ENCODE data around the gene IDE.

Gene IDE

DNA sequence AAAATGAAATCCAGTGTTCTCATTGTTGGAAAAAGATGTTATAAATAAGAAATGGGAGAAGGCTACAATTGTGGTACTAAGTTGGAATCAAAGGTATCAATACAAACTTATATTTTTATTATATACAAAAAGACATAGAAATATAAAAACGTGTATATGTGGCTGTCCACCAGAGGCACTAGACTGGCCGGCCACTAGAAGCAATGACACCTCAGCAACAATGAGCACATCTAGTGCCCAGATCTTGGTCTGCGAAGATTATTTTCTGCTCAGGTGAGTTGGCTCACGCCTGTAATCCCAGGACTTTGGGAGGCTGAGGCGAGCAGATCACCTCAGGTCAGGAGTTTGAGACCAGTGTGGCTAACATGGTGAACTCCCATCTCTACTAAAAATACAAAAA lies 21.6 kb downstream of the IDE start:
- H3K27me3 ChIP-seq (ENCODE audit: low read length): no peaks in the 10 kb centered on the region
- no peak overlapping the region for H2AFZ ChIP-seq (ENCODE audit: low read depth, low read length, severe bottlenecking)
- no peaks in the 10 kb centered on the region for H3K9me2 ChIP-seq (replicated peaks; ENCODE audit: insufficient read depth, low read length)
- H3K36me3 ChIP-seq (ENCODE audit: low read length): peaks cover 16% of the 10 kb centered on the region; the same call in 1 of the 2 replicates
- peaks cover 56% of the 10 kb centered on the region for H3K79me2 ChIP-seq (ENCODE audit: insufficient read depth, low read length)
- TF ChIP-seq EZH2phosphoT487 (conservative IDR thresholded peaks at IDR 0.05; ENCODE audit: low read length) (no peak), CTCF (IDR thresholded peaks at IDR 0.05; ENCODE audit: insufficient read depth, low read length, poor library complexity, severe bottlenecking) (no peak)
- no peaks in the 10 kb centered on the region for H3F3A ChIP-seq (ENCODE audit: insufficient read depth)
- H3K9me3 ChIP-seq (ENCODE audit: insufficient read depth, low read length): no peaks in the 10 kb centered on the region
- no peak overlapping the region for H3K4me2 ChIP-seq (ENCODE audit: low read depth, low read length, poor library complexity, severe bottlenecking)
- H3K4me3 ChIP-seq (ENCODE audit: insufficient read depth, low read length, poor library complexity, severe bottlenecking): no peak overlapping the region
- H3K9ac ChIP-seq (ENCODE audit: low read length): no peak overlapping the region
- no peak overlapping the region for H3K27ac ChIP-seq (ENCODE audit: low read depth, low read length)
- H4K20me1 ChIP-seq (ENCODE audit: low read depth, low read length): no peaks in the 10 kb centered on the region

DNA sequence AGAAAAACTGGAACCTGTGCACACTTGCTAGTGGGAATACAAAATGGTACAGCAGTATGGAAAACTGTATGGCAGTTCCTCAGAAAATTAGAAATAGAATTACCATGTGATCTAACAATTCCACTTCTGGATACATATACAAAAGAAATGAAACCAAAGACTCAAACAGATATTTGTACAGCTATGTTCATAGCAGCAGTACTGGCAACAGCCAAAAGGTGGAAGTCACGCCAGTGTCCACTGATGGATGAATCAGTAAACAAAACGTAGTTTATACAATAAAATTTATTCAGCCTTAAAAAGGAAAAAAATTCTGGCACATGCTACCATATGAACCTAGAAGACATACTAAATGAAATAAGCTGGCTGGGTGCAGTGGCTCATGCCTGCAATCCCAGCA lies 23.0 kb downstream of the IDE start:
- H3K9ac ChIP-seq (ENCODE audit: low read length): no peak overlapping the region
- no peaks in the 10 kb centered on the region for H3F3A ChIP-seq (ENCODE audit: insufficient read depth)
- peaks cover 16% of the 10 kb centered on the region; the same call in 1 of the 2 replicates for H3K36me3 ChIP-seq (ENCODE audit: low read length)
- no peaks in the 10 kb centered on the region for H3K9me2 ChIP-seq (replicated peaks; ENCODE audit: insufficient read depth, low read length)
- H3K27ac ChIP-seq (ENCODE audit: low read depth, low read length): no peak overlapping the region
- H4K20me1 ChIP-seq (ENCODE audit: low read depth, low read length): no peaks in the 10 kb centered on the region
- no peaks in the 10 kb centered on the region for H3K9me3 ChIP-seq (ENCODE audit: insufficient read depth, low read length)
- no peak for TF ChIP-seq CTCF (IDR thresholded peaks at IDR 0.05; ENCODE audit: insufficient read depth, low read length, poor library complexity, severe bottlenecking)
- TF ChIP-seq EZH2phosphoT487 (conservative IDR thresholded peaks at IDR 0.05; ENCODE audit: low read length): no peak
- H3K4me3 ChIP-seq (ENCODE audit: insufficient read depth, low read length, poor library complexity, severe bottlenecking): no peak overlapping the region
- peaks cover 70% of the 10 kb centered on the region for H3K79me2 ChIP-seq (ENCODE audit: insufficient read depth, low read length)
- H2AFZ ChIP-seq (ENCODE audit: low read depth, low read length, severe bottlenecking): no peak overlapping the region
- H3K27me3 ChIP-seq (ENCODE audit: low read length): no peaks in the 10 kb centered on the region
- H3K4me2 ChIP-seq (ENCODE audit: low read depth, low read length, poor library complexity, severe bottlenecking): no peak overlapping the region

GRCh38 chr10:92547676-92548075 lies 26.2 kb downstream of the IDE start:
- Histone ChIP-seq H3K9me2 (replicated peaks; ENCODE audit: insufficient read depth, low read length) (no peaks in the 10 kb centered on the region), H3K27ac (ENCODE audit: low read depth, low read length) (no peak overlapping the region), H2AFZ (ENCODE audit: low read depth, low read length, severe bottlenecking) (no peak overlapping the region), H3K9me3 (ENCODE audit: insufficient read depth, low read length) (no peaks in the 10 kb centered on the region), H4K20me1 (ENCODE audit: low read depth, low read length) (no peaks in the 10 kb centered on the region; the same call in 1 of the 2 replicates), H3F3A (ENCODE audit: insufficient read depth) (no peaks in the 10 kb centered on the region), H3K79me2 (ENCODE audit: insufficient read depth, low read length) (peaks cover 86% of the 10 kb centered on the region), H3K4me2 (ENCODE audit: low read depth, low read length, poor library complexity, severe bottlenecking) (no peak overlapping the region), H3K4me3 (ENCODE audit: insufficient read depth, low read length, poor library complexity, severe bottlenecking) (no peak overlapping the region), H3K36me3 (ENCODE audit: low read length) (peaks cover 3% of the 10 kb centered on the region; the same call in 1 of the 2 replicates), H3K27me3 (ENCODE audit: low read length) (no peaks in the 10 kb centered on the region), H3K9ac (ENCODE audit: low read length) (no peak overlapping the region)
- TF ChIP-seq CTCF (IDR thresholded peaks at IDR 0.05; ENCODE audit: insufficient read depth, low read length, poor library complexity, severe bottlenecking): no peak
- no peak for TF ChIP-seq EZH2phosphoT487 (conservative IDR thresholded peaks at IDR 0.05; ENCODE audit: low read length)
